WTC11 (cell line): Measurements from ENCODE around the gene NXT1.

ENCODE experiments used
- CDX4 ChIP-seq: fragments of 250-450 bp; sonication (Bioruptor Pico); IDR thresholded peaks from 2 replicates; pipeline ENCODE4 v1.9.0; 2021; ENCODE audit warnings: moderate library complexity, mild to moderate bottlenecking, inconsistent platforms, borderline replicate concordance
- CTCF ChIP-seq: fragments of 200-600 bp; IDR thresholded peaks from 2 replicates; pipeline ENCODE4 v1.8.0; 2022; ENCODE audit warnings: antibody characterized with exemption
- ELF4 ChIP-seq: sonication (generic); formaldehyde crosslinking; IDR thresholded peaks from 2 replicates; pipeline ENCODE4 v1.8.1; 2022; ENCODE audit warnings: low read depth, mild to moderate bottlenecking, moderate library complexity, missing genetic modification reagents
- ETV6 ChIP-seq: sonication (generic); formaldehyde crosslinking; IDR thresholded peaks from 2 replicates; pipeline ENCODE4 v1.8.1; 2022; ENCODE audit warnings: mild to moderate bottlenecking, missing genetic modification reagents
- FOXP1 ChIP-seq: sonication (generic); formaldehyde crosslinking; IDR thresholded peaks from 2 replicates; pipeline ENCODE4 v1.8.0; 2022; ENCODE audit warnings: missing genetic modification reagents, mild to moderate bottlenecking, moderate library complexity, borderline replicate concordance
- NFE2L1 ChIP-seq: sonication (generic); formaldehyde crosslinking; IDR thresholded peaks from 2 replicates; pipeline ENCODE4 v1.8.1; 2023; ENCODE audit warnings: missing genetic modification reagents
- NR2C2 ChIP-seq: sonication (generic); formaldehyde crosslinking; IDR thresholded peaks from 2 replicates; pipeline ENCODE4 v1.8.0; 2022; ENCODE audit warnings: mild to moderate bottlenecking, missing genetic modification reagents
- TP53 ChIP-seq: sonication (generic); formaldehyde crosslinking; IDR thresholded peaks from 2 replicates; pipeline ENCODE4 v1.8.1; 2023; ENCODE audit warnings: mild to moderate bottlenecking, missing genetic modification reagents

GRCh38 chr20:23379772-23380171 lies 29.2 kb downstream of the NXT1 start:
- no peak for TF ChIP-seq CTCF
- TF ChIP-seq FOXP1 (CRISPR knock-in tag) = no peak
- no peak for TF ChIP-seq ETV6 (CRISPR knock-in tag)
- no peak for TF ChIP-seq NR2C2 (CRISPR knock-in tag)
- TF ChIP-seq ELF4 (CRISPR knock-in tag) = no peak
- no peak for TF ChIP-seq NFE2L1 (CRISPR knock-in tag)
- TF ChIP-seq CDX4 (CRISPR knock-in tag) = no peak
- no peak for TF ChIP-seq TP53 (CRISPR knock-in tag)
